GM18502 (cell line): ENCODE measurements around the gene BRPF1.

Experiments
- ATAC-seq: cut with Tn5 transposase; IDR thresholded peaks from one replicate; pipeline ENCODE4 v1.9.1; 2021; ENCODE audit warnings: mild to moderate bottlenecking; ENCODE audit not compliant: unreplicated experiment, poor library complexity

BRPF1 gene

GRCh38 chr3:9729419-9729818 lies 2.1 kb upstream of the BRPF1 start:
- ATAC-seq = no peak

- peak; percentile 47 for ATAC-seq
Observed at GRCh38 chr3:9730657-9731205, 804 bp upstream of the BRPF1 start.

DNA sequence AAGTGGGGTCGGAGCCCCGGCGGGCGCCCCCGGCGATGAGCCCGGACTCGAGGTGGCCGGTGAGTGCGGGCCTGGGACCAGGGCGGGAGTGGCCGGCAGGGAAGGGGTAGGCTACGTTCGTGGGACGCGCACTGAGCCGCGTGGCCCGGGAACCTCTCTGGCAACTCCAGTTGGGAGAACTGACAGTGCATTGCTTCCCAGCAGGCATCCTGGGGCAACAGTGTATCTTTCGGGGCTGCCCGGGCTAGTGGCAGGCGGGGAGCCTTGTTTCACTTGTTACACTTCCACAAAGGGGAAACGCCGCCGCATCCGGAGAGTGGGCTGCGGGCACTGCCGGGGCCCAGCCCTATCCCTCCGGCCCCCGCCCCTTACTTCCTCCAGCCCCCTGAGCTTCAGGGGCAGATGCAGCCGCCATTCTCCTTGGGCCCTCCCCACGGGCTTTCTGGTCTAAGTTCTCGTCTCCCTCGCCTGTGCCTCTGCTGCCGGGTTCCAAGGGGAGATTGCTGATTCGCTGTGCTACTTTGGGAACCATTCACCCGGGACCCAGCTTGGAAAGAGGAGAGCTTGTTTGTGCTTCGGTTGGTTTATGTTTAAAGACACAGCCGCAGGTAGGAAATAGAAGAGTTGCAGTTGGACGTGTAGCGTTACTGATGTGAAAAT lies 675 bp downstream of the BRPF1 start:
- ATAC-seq = peak; percentile 14

DNA sequence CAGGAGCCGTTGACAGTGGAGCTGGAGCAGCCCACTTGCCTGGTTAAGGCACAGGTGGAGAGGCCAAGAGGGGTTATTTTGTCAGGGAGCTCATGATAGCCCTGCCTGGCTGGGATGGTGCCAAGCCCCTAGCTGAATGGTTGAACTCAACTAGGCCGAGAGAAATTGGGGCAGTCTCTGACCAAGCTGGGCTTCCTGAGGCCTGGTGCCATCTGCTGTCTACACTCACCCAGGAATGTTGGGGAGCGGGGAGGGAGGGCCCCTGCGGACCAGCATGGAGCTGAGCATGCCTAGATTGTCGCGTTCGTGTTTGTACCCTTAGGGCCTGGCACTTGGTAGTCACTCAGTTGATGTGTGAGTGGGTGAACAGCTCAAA lies 1.2 kb downstream of the BRPF1 start:
- ATAC-seq = no peak

DNA sequence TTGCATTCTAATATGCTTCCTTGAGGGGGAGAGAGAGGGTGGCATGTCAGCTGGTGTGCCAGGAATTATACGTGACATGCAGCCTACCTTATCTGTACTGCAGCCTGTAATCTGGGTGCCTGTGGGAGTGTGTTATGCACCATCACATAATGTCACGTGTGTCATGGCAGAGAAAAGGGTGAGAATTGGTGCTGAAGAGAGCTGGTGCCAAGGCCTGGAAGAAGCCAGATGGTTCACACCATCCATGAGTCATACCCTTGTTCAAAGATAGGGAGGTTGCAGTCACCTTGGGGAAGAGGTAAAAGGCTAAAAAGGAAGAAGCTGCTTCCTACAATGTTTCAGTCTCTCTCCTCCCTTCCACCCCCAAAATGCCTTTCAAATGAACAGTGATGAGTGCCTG lies 5.3 kb downstream of the BRPF1 start:
- no peak for ATAC-seq

DNA sequence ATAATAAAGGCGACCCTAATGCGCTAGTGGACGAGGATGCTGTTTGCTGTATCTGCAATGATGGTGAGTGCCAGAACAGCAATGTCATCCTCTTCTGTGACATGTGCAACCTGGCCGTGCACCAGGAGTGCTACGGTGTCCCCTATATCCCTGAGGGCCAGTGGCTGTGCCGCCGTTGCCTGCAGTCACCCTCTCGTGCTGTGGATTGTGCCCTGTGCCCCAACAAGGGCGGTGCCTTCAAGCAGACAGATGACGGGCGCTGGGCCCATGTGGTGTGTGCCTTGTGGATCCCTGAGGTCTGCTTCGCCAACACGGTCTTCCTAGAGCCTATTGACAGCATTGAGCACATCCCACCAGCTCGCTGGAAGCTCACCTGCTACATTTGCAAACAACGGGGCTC lies 7.6 kb downstream of the BRPF1 start:
- no peak for ATAC-seq

DNA sequence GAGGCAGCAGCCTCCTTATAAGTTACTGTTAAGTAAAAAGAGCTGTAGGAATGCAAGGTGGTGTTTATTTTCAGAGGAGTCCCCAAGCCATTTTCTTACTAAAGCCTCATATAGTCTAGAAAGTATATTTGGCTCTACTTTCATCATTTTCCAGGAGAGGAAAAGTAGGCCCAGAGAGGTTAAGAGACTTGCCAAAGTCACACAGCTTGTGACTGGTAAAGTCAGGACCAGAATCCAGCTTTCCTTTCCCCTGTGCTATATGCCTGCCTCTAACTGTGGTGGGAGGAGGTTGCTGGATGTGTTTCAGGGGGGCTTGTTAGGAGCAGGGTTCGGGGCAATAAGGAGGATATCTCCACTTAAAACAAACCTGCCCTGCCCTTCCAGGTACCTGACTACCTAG lies 11.0 kb downstream of the BRPF1 start:
- ATAC-seq = no peak

- no peak for ATAC-seq
Observed at GRCh38 chr3:9743548-9743947, 12.0 kb downstream of the BRPF1 start.

DNA sequence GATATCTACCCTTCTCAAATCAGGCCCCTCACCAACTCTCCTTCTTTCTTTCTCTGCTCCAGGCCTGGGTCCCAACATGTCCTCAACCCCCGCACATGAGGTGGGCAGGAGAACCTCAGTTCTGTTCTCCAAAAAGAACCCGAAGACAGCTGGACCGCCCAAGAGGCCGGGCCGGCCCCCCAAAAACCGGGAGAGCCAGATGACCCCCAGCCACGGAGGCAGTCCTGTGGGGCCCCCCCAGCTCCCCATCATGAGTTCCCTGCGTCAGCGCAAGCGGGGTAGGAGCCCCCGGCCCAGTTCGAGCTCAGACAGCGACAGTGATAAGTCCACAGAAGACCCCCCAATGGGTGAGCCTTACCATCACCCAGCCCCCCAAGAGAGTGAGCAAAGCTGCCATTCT lies 12.6 kb downstream of the BRPF1 start:
- no peak for ATAC-seq

- no peak for ATAC-seq
Observed at GRCh38 chr3:9745521-9745920, 14.0 kb downstream of the BRPF1 start.

GRCh38 chr3:9746330-9746729 lies 14.8 kb downstream of the BRPF1 start:
- ATAC-seq = no peak

GRCh38 chr3:9747267-9747666 lies 15.7 kb downstream of the BRPF1 start:
- no peak for ATAC-seq

DNA sequence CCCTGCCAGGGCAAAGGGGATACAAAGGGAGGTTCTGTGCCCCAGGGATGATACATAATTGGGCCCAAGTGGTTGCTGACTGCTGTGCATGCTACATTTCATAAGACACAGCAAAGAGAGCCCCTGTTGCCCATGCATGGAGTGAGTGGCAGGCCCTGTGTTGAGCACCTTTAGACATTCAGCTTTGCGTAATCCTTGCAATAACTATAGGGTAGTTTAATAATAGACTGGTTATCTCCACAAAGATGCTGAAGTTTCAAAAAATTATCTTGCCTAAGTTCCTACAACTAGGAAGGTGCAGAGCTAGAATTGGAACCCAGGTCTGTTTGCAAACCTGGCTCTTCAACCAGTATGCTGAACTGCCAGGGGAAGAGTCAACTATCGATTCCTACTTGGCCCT lies 16.5 kb downstream of the BRPF1 start:
- no peak for ATAC-seq

DNA sequence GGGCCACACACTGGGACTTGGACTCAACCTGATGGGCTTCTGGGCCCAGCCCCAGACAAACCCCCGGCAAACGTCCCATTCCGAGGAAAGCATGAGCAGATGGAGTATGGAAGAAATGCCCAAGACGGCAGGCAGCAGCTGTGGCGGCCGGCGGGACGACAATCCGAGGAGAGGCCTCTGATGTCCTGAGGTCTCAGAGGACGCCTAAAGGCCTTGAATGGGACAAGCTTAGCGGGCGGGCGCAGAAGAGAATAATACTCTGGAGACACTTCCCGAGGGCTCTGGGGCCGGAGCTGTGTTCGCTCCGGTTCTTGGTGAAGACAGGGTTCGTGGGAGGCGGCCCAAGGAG lies 17.7 kb downstream of the BRPF1 start:
- no peak for ATAC-seq

DNA sequence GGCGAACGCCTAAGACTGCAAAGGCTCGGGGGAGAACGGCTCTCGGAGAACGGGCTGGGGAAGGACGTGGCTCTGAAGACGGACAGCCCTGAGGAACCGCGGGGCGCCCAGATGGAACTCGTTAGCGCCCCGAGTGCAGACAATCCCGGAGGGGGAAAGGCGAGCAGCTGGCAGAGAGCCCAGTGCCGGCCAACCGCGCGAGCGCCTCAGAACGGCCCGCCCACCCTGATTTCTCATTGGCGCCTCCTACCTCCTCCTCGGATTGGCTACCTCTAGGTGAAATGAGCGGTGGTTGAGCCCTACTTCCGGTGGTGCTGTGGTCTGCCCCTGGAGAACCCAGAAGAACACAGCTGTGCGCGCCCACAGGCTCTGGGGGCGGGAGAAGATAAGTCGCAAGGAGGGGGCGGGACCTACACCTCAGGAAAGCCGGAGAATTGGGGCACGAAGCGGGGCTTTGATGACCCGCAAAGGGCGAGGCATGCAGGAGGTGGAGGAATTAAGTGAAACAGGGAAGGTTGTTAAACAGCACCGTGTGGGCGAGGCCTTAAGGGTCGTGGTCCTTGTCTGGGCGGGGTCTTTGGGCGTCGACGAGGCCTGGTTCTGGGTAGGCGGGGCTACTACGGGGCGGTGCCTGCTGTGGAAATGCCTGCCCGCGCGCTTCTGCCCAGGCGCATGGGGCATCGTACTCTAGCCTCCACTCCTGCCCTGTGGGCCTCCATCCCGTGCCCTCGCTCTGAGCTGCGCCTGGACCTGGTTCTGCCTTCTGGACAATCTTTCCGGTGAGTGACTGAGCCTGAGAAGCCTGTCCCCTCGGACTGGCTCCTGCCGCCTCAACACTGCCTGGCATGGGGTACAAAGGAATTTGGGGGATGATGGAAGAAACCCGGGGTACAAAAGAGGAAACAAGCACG lies 18.4 kb downstream of the BRPF1 start, which contains the start of gene OGG1:
TSS of gene OGG1 (plus strand) at position 308 of the 911 bp plus-strand sequence. CDS start at position 643, 335 bp downstream.
- peak; percentile 94 for ATAC-seq

- no peak for ATAC-seq
Observed at GRCh38 chr3:9750556-9751411, 19.2 kb downstream of the BRPF1 start.

DNA sequence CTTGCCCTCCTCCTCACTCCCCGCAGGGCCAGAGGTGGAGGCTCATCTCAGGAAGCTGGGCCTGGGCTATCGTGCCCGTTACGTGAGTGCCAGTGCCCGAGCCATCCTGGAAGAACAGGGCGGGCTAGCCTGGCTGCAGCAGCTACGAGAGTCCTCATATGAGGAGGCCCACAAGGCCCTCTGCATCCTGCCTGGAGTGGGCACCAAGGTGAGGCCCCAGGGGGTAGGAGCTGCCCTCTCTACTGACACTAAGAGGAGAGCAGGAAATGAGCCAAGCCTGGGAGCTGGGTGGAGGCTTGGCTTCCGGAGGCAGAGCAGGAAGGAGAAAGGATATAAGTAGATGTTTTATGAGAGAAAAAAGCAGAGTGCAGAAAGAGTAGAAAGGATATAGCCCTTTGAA lies 23.1 kb downstream of the BRPF1 start:
- no peak for ATAC-seq

GRCh38 chr3:9757427-9757826 lies 25.9 kb downstream of the BRPF1 start:
- no peak for ATAC-seq

DNA sequence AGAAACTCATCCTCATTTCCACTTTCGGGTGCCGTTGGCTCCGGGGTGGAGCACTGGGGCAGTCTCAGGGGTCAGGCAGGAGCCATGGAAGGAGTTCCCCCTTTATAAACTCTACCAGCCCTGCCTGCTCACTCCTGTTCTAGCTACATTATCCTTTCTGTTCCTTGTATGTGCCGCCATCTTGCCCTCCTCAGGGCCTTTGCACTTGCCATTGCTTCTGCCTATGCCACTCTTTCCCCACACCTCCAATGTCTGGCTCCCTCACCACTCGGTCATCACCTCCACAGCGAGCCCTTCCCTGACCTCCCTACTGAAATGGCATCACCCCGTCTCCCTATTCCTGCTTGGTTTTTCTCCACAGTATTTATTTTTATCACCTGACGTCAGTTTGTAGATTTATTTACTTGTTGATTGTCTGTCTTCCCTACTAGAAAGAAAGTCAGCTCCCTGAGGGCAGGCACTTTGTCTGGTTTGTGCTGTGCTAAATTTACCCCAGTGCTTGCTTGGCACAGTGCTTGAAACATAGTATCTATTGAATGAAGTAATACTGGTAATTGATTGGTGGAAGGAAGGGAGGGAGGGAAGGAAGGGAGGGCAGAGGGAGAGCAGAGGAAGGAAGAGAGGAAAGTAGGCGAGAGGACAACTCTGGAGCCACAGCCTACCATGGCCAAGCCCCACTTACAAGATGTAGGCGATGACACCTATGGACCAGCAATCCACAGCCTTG lies 29.4 kb downstream of the BRPF1 start:
- no peak for ATAC-seq

DNA sequence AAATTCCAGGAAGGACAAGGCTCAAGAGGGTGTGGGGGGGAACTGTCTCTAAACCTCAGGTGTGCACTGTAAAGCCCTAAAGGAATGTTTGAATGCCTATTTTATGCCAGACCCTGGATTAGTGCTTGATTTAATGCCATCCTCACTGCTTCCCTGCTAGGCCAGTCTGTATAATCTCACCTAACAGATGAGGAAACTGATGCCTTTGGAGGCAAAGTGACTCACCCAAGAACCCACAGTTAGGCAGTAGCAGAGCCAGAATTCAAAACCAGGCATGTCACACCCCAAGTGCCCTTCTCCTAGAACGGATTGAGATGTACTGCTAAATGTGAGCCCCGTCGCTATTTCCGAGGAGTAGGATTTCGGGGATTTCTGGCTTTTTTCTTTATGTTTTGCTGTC lies 30.4 kb downstream of the BRPF1 start:
- ATAC-seq = no peak
